WTC11 (cell line): Measurements from ENCODE around the gene ATP4A. TPM values are rescaled to one million over a fixed set of nuclear protein-coding genes. Genes with fewer than 3 reads are reported as not detected.

Experiments
- ATAC-seq: fragments of 200-7000 bp; cut with Tn5 transposase; 2 replicates; pipeline ENCODE4 v1.10.0; 2021; ENCODE audit warnings: mild to moderate bottlenecking, moderate library complexity
- CTCF ChIA-PET: fragments of 300-600 bp; sonication (Branson Sonifier 250); formaldehyde crosslinking; loops from one replicate; lab custom pipeline; 2021; ENCODE audit warnings: antibody characterized with exemption; lab: Charles Lee
- POLR2A ChIA-PET: fragments of 350-600 bp; sonication (Branson Sonifier 250); formaldehyde crosslinking; loops from one replicate; lab custom pipeline; 2021; ENCODE audit warnings: antibody characterized with exemption; lab: Charles Lee
- DNase-seq: peaks from one replicate; pipeline ENCODE4 v3.0.0; 2021; ENCODE audit warnings: low spot score
- H3K27ac Mint-ChIP-seq: 2 replicates; pipeline ENCODE4 v1.8.0; 2021; ENCODE audit warnings: mixed read lengths
- H3K27me3 Mint-ChIP-seq: 2 replicates; pipeline ENCODE4 v1.8.0; 2021; ENCODE audit warnings: low read depth, mild to moderate bottlenecking, moderate library complexity, mixed read lengths
- H3K36me3 Mint-ChIP-seq: 2 replicates; pipeline ENCODE4 v1.8.0; 2021; ENCODE audit warnings: mixed read lengths
- H3K4me1 Mint-ChIP-seq: 2 replicates; pipeline ENCODE4 v1.8.0; 2022; ENCODE audit warnings: mixed read lengths
- H3K4me3 Mint-ChIP-seq: 2 replicates; pipeline ENCODE4 v1.8.0; 2021; ENCODE audit warnings: mild to moderate bottlenecking, moderate library complexity, mixed read lengths
- H3K9me3 Mint-ChIP-seq: 2 replicates; pipeline ENCODE4 v1.8.0; 2021; ENCODE audit warnings: mixed read lengths
- ELF4 ChIP-seq: sonication (generic); formaldehyde crosslinking; IDR thresholded peaks from 2 replicates; pipeline ENCODE4 v1.8.1; 2022; ENCODE audit warnings: low read depth, mild to moderate bottlenecking, moderate library complexity, missing genetic modification reagents
- NR1H2 ChIP-seq: sonication (generic); formaldehyde crosslinking; IDR thresholded peaks from 2 replicates; pipeline ENCODE4 v1.9.0; 2021; ENCODE audit warnings: mild to moderate bottlenecking, moderate library complexity, missing genetic modification reagents
- NR3C1 ChIP-seq: sonication (generic); formaldehyde crosslinking; conservative IDR thresholded peaks from 2 replicates; pipeline ENCODE4 v1.8.1; 2023; ENCODE audit warnings: low read depth, mild to moderate bottlenecking, missing genetic modification reagents
- PRRX2 ChIP-seq: fragments of 250-450 bp; sonication (Bioruptor Pico); IDR thresholded peaks from 2 replicates; pipeline ENCODE4 v1.8.0; 2021; ENCODE audit warnings: mild to moderate bottlenecking
- TCF7 ChIP-seq: sonication (generic); formaldehyde crosslinking; IDR thresholded peaks from 2 replicates; pipeline ENCODE4 v1.8.0; 2022; ENCODE audit warnings: mild to moderate bottlenecking, low read depth, missing genetic modification reagents, moderate library complexity
- TP53 ChIP-seq: sonication (generic); formaldehyde crosslinking; IDR thresholded peaks from 2 replicates; pipeline ENCODE4 v1.8.1; 2023; ENCODE audit warnings: mild to moderate bottlenecking, missing genetic modification reagents
- ZBTB21 ChIP-seq: sonication (generic); formaldehyde crosslinking; IDR thresholded peaks from 2 replicates; pipeline ENCODE4 v1.8.1; 2023; ENCODE audit warnings: mild to moderate bottlenecking, missing genetic modification reagents, borderline replicate concordance
- ZNF121 ChIP-seq: sonication (generic); formaldehyde crosslinking; IDR thresholded peaks from 2 replicates; pipeline ENCODE4 v1.8.0; 2023; ENCODE audit warnings: missing genetic modification reagents
- ZNF416 ChIP-seq: fragments of 250-450 bp; sonication (Bioruptor Pico); IDR thresholded peaks from 2 replicates; pipeline ENCODE4 v1.9.0; 2021; ENCODE audit warnings: mild to moderate bottlenecking, inconsistent platforms
- total RNA-seq: library from RNA; stranded (reverse); gene quantifications from 3 replicates; pipeline ENCODE4 v1.2.3, GENCODE V29; 2021
- TF ChIP-seq, protein P1 (sequence below): sonication (generic); formaldehyde crosslinking; IDR thresholded peaks from 2 replicates; pipeline ENCODE4 v1.8.1; 2023; ENCODE audit warnings: mild to moderate bottlenecking, missing genetic modification reagents, moderate library complexity
- TF ChIP-seq, protein P2 (sequence below): fragments of 200-600 bp; IDR thresholded peaks from 2 replicates; pipeline ENCODE4 v1.8.0; 2022; ENCODE audit warnings: antibody characterized with exemption
- TF ChIP-seq, protein P3 (sequence below): fragments of 250-450 bp; sonication (Bioruptor Pico); IDR thresholded peaks from 2 replicates; pipeline ENCODE4 v1.9.0; 2021; ENCODE audit warnings: mild to moderate bottlenecking
- TF ChIP-seq, protein P4 (sequence below): sonication (generic); formaldehyde crosslinking; IDR thresholded peaks from 2 replicates; pipeline ENCODE4 v1.8.0; 2022; ENCODE audit warnings: mild to moderate bottlenecking, missing genetic modification reagents
- TF ChIP-seq, protein P5 (sequence below): sonication (generic); formaldehyde crosslinking; IDR thresholded peaks from 2 replicates; pipeline ENCODE4 v1.8.1; 2023; ENCODE audit warnings: mild to moderate bottlenecking, missing genetic modification reagents, borderline replicate concordance

Gene ATP4A
- total RNA-seq, 1 experiment from 2014 or later, result 0.59 TPM

DNA sequence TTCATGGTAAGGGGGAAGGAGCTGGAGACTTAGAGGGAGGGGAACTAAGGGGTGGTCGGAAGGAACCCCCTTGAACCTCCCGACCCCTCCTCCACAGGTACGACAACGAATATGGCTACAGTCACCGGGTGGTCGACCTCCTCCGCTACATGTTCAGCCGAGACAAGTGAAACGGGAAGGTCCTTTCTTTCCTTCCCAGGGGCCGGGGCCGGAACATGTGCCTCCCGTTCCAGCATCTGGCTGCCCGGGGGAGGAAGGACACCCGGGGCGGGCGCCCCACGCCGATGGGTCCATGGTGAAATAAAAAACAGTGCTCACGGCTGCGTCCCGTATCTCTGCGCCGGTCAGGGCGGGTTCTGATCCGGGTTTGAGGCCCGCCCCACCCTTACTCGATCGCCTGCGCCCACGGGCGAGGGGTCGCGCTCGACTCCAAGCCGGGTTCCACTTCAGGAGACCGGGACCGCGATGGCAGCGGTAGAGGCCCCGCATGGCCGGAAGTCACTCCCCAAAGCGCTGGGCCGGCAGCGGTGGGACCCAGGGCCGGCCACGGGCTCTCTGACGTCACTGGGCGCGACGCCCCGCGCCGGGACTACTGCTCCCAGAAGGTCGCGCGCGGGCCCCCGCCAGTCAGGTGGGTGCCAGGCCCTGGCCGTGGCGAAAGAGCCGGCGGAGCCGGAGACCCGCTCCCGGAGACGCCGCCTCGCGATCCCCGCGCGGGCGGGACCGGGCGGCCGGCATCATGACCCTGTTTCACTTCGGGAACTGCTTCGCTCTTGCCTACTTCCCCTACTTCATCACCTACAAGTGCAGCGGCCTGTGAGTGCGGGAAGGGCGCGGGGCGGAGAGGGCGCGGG, 18.2 kb downstream of the ATP4A start, which contains the start of gene TMEM147 (continued):
- TF ChIP-seq NR3C1, result 0 out of 2 replicates have a peak, but pooled peaks have one; percentile 60
- TF ChIP-seq, protein P1, sequence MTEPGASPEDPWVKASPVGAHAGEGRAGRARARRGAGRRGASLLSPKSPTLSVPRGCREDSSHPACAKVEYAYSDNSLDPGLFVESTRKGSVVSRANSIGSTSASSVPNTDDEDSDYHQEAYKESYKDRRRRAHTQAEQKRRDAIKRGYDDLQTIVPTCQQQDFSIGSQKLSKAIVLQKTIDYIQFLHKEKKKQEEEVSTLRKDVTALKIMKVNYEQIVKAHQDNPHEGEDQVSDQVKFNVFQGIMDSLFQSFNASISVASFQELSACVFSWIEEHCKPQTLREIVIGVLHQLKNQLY (CRISPR knock-in tag), result no peak
- peak; percentile 68 for TF ChIP-seq TP53
- TF ChIP-seq, protein P2, sequence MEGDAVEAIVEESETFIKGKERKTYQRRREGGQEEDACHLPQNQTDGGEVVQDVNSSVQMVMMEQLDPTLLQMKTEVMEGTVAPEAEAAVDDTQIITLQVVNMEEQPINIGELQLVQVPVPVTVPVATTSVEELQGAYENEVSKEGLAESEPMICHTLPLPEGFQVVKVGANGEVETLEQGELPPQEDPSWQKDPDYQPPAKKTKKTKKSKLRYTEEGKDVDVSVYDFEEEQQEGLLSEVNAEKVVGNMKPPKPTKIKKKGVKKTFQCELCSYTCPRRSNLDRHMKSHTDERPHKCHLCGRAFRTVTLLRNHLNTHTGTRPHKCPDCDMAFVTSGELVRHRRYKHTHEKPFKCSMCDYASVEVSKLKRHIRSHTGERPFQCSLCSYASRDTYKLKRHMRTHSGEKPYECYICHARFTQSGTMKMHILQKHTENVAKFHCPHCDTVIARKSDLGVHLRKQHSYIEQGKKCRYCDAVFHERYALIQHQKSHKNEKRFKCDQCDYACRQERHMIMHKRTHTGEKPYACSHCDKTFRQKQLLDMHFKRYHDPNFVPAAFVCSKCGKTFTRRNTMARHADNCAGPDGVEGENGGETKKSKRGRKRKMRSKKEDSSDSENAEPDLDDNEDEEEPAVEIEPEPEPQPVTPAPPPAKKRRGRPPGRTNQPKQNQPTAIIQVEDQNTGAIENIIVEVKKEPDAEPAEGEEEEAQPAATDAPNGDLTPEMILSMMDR, result no peak
- TF ChIP-seq ZBTB21 (CRISPR knock-in tag), result peak; percentile 47; the same call in 1 of the 2 replicates
- no peak for TF ChIP-seq TCF7 (CRISPR knock-in tag)
- TF ChIP-seq, protein P3, sequence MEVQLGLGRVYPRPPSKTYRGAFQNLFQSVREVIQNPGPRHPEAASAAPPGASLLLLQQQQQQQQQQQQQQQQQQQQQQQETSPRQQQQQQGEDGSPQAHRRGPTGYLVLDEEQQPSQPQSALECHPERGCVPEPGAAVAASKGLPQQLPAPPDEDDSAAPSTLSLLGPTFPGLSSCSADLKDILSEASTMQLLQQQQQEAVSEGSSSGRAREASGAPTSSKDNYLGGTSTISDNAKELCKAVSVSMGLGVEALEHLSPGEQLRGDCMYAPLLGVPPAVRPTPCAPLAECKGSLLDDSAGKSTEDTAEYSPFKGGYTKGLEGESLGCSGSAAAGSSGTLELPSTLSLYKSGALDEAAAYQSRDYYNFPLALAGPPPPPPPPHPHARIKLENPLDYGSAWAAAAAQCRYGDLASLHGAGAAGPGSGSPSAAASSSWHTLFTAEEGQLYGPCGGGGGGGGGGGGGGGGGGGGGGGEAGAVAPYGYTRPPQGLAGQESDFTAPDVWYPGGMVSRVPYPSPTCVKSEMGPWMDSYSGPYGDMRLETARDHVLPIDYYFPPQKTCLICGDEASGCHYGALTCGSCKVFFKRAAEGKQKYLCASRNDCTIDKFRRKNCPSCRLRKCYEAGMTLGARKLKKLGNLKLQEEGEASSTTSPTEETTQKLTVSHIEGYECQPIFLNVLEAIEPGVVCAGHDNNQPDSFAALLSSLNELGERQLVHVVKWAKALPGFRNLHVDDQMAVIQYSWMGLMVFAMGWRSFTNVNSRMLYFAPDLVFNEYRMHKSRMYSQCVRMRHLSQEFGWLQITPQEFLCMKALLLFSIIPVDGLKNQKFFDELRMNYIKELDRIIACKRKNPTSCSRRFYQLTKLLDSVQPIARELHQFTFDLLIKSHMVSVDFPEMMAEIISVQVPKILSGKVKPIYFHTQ (CRISPR knock-in tag), result no peak
- no peak for TF ChIP-seq NR1H2 (CRISPR knock-in tag)
- no peak for TF ChIP-seq PRRX2 (CRISPR knock-in tag)
- TF ChIP-seq ELF4 (CRISPR knock-in tag), result no peak; the same call in 1 of the 2 replicates
- TF ChIP-seq, protein P4, sequence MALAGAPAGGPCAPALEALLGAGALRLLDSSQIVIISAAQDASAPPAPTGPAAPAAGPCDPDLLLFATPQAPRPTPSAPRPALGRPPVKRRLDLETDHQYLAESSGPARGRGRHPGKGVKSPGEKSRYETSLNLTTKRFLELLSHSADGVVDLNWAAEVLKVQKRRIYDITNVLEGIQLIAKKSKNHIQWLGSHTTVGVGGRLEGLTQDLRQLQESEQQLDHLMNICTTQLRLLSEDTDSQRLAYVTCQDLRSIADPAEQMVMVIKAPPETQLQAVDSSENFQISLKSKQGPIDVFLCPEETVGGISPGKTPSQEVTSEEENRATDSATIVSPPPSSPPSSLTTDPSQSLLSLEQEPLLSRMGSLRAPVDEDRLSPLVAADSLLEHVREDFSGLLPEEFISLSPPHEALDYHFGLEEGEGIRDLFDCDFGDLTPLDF (CRISPR knock-in tag), result no peak
- no peak for TF ChIP-seq ZNF121 (CRISPR knock-in tag)

DNA sequence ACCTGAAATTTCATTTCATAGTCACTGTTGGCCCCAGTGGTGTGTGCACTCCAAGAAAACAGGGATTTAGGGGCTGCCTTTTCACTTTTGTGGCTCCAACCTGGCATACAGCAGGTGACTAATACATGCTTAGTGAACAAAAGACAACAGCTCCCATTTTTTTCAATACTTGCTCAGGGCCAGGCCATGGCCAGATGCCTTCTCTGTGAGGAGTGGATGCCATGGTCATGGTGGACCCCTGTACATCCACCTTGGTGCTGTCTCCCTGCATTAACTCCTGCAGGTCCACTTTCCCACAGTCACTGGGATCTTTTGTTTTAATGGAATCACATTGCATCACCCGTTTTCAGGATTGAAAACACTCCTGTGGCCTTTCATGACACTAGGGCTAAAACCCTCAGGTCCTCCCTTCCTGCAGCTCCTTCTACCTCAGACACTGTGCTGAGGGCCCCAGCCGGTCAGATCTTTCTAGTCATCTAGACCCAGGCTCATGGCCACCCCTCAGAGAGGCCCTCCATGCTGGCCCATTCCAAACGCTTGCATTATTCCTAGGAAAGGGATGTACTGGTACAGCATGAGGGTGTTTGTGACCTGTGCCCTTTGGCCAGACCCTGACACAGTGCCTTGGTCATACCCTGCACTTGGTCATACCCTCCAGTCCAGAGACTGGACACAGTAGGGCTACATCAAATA, 19.2 kb downstream of the ATP4A start:
- Mint-ChIP-seq H3K27me3 (no peaks in the 10 kb centered on the region; the same call in 1 of the 2 replicates), H3K9me3 (no peaks in the 10 kb centered on the region), H3K27ac (peak overlapping the region; percentile 80), H3K36me3 (peaks cover 27% of the 10 kb centered on the region), H3K4me1 (peaks cover 21% of the 10 kb centered on the region), H3K4me3 (peak overlapping the region; percentile 92)
- DNase-seq (no peak), ATAC-seq (no peak)
- POLR2A ChIA-PET, result no interaction called here
- CTCF ChIA-PET, result interaction anchor here (1.2 to 2.0 kb wide), 2 partner anchors 13 to 34 kb away, joined by 3 to 6 read pairs; no protein-coding TSS in a partner anchor
- no peak for TF ChIP-seq ZNF416
- TF ChIP-seq, protein P5, sequence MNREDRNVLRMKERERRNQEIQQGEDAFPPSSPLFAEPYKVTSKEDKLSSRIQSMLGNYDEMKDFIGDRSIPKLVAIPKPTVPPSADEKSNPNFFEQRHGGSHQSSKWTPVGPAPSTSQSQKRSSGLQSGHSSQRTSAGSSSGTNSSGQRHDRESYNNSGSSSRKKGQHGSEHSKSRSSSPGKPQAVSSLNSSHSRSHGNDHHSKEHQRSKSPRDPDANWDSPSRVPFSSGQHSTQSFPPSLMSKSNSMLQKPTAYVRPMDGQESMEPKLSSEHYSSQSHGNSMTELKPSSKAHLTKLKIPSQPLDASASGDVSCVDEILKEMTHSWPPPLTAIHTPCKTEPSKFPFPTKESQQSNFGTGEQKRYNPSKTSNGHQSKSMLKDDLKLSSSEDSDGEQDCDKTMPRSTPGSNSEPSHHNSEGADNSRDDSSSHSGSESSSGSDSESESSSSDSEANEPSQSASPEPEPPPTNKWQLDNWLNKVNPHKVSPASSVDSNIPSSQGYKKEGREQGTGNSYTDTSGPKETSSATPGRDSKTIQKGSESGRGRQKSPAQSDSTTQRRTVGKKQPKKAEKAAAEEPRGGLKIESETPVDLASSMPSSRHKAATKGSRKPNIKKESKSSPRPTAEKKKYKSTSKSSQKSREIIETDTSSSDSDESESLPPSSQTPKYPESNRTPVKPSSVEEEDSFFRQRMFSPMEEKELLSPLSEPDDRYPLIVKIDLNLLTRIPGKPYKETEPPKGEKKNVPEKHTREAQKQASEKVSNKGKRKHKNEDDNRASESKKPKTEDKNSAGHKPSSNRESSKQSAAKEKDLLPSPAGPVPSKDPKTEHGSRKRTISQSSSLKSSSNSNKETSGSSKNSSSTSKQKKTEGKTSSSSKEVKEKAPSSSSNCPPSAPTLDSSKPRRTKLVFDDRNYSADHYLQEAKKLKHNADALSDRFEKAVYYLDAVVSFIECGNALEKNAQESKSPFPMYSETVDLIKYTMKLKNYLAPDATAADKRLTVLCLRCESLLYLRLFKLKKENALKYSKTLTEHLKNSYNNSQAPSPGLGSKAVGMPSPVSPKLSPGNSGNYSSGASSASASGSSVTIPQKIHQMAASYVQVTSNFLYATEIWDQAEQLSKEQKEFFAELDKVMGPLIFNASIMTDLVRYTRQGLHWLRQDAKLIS (CRISPR knock-in tag), result no peak
